AG10803 (cell line): ENCODE measurements around the gene ZNF519.
A peak's percentile ranks its signal among the peaks of the same experiment; 100 is the strongest.

ENCODE experiments used
- DNase-seq: peaks from one replicate; pipeline ENCODE4 v3.0.0; 2010; ENCODE audit warnings: low read depth
- H3K4me3 ChIP-seq: 2 replicates; pipeline ENCODE4 v1.5.1; 2011; ENCODE audit warnings: mild to moderate bottlenecking, low read length, control low read depth
- CTCF ChIP-seq: conservative IDR thresholded peaks from 2 replicates; pipeline ENCODE4 v1.5.1; 2011; ENCODE audit warnings: mild to moderate bottlenecking, low read length, control low read depth, inconsistent platforms

Gene ZNF519

GRCh38 chr18:14100503-14101286 is 31.5 kb downstream of the ZNF519 start:
- no peak overlapping the region for H3K4me3 ChIP-seq
- TF ChIP-seq CTCF: no peak
- no peak for DNase-seq

GRCh38 chr18:14098428-14098827 is 33.8 kb downstream of the ZNF519 start:
- TF ChIP-seq CTCF: no peak
- DNase-seq: no peak
- no peak overlapping the region for H3K4me3 ChIP-seq

GRCh38 chr18:14097761-14098160 is 34.5 kb downstream of the ZNF519 start:
- TF ChIP-seq CTCF: no peak
- H3K4me3 ChIP-seq: no peak overlapping the region
- no peak for DNase-seq

- TF ChIP-seq CTCF: no peak
- no peak overlapping the region for H3K4me3 ChIP-seq
- no peak for DNase-seq
Measured at GRCh38 chr18:14093307-14093915, 38.8 kb downstream of the ZNF519 start.

GRCh38 chr18:14092625-14093306 is 39.5 kb downstream of the ZNF519 start:
- no peak for DNase-seq
- H3K4me3 ChIP-seq: no peak overlapping the region
- no peak for TF ChIP-seq CTCF

- peak; percentile 12 for DNase-seq
- TF ChIP-seq CTCF: no peak
Measured at GRCh38 chr18:14089781-14090180, 42.5 kb downstream of the ZNF519 start.

GRCh38 chr18:14089191-14089590 is 43.0 kb downstream of the ZNF519 start:
- DNase-seq: no peak
- H3K4me3 ChIP-seq: no peak overlapping the region
- no peak for TF ChIP-seq CTCF

More at GRCh38 chr18:14089781-14090180, 42.5 kb downstream of the ZNF519 start:
- no peak overlapping the region for H3K4me3 ChIP-seq
